Measurements from ENCODE around the gene SDK1. TPM values are rescaled to one million over a fixed set of nuclear protein-coding genes. Genes with fewer than 3 reads are reported as not detected.

Gene SDK1
- total RNA-seq, 1 donor from 2014 or later = 7.5 TPM

DNA sequence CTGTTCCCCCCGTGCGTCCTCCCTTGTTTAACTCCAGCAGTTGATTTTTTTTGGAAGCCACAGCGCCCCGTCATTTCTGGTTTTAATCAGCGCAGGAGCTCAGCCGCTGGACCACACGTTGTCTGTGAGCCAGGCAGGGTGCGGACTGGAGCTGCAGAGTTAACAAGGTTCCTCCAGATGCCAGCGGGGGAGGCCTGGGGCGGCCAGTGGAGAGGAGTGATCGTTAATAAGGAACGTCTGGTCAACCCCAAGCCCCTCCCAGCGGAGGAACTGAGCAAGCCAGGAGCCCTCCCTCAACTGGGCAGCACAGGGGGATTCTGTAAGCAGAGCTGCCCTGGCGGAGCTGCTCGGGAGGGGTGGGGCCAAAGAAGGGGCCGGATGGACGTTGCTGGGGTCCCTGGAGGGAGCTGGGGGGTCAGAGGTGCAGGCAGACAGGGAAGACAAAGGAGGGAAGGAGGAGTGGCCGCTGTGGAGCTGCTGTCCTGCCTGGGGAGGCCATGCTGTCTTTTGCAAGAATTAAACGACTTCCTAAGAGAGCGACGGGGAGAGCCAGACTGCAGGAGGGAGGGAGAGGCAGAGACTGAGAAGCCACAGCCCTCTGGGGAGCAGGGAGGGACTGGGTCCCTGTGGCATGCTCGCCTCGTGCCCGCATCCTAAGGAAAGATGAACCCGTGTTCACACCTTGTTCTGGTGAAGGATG lies 843.9 kb downstream of the SDK1 start:
- no peak for DNase-seq (ENCODE audit: low spot score)

DNA sequence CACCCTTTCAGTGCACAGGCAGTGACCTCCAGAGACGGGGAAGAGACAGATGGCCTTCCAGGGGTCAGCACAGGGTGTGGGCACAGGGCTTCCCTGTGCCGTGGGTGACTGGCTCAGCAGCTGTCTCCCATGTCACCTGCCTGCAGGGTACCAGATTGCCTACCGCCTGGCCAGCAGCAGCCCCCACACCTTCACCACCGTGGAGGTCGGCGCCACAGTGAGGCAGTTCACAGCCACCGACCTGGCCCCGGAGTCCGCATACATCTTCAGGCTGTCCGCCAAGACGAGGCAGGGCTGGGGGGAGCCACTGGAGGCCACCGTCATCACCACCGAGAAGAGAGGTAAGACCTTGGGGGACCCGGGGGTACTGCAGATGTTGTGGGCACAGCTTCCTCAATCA lies 844.5 kb downstream of the SDK1 start:
- DNase-seq (ENCODE audit: low spot score) = no peak

DNA sequence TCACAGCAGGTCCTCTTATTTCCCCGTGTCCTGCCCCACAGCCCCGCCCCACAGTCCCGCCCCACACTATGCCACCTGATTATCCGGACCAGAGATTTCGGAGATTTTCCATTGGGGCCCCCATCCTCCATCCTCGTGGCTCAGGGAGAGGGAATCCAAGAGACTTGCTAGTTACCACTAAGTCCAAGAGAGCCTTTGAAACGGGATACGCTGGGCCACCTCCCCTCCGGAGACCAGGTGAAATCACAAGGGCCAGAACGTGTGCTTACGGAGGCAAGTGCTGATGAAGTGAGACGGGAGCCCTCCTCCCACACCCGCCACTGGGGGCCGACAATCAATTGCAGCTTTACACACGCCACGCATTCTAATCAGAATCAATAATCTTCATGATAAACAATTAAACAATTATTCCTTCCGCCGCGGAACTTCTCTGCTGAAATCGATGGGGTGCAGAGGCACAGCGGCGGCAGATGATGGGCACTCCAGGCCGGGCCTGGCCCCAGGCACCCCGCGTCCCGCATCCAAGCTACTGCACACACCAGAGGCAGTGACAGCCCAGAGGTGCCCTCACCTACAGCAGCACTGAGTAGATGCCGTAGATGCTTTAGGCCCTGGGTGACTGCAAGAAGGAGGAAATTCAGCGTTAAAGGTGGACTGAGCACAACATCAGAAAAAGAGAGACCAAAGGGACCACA lies 847.0 kb downstream of the SDK1 start:
- DNase-seq (ENCODE audit: low spot score) = no peak

DNA sequence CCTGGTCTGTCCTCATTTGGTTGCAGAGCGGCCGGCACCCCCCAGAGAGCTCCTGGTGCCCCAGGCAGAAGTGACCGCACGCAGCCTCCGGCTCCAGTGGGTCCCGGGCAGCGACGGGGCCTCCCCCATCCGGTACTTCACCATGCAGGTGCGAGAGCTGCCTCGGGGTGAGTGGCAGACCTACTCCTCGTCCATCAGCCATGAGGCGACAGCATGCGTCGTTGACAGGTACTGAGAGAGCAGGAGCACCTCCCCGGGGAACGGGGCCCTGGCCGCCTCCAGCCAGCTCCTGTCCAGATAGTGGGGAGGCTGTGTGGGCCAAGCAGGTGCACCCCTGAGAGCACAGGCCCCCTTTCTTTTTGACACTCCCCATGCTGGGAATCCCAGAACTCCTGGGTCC lies 848.2 kb downstream of the SDK1 start:
- DNase-seq (ENCODE audit: low spot score) = no peak

DNA sequence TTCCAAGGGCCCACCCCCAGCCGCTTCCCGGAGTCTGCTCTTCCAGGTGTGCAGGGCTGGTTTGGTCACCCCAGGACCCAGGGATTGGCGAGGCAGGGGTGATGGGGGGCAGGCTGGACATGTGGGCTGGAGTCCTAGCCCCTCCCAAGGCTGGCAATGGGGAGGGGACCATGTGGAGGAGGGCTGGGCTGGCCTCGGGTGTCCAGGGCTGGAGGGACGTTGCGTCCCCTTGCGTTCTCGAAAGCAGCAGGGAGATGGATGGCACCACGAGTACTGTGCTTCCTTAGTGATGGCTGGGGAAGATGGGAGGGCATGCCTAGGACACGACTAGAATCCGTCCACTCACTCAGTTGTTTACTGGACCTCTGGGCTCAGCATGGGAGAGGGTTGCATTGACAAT lies 848.6 kb downstream of the SDK1 start:
- no peak for DNase-seq (ENCODE audit: low spot score)

DNA sequence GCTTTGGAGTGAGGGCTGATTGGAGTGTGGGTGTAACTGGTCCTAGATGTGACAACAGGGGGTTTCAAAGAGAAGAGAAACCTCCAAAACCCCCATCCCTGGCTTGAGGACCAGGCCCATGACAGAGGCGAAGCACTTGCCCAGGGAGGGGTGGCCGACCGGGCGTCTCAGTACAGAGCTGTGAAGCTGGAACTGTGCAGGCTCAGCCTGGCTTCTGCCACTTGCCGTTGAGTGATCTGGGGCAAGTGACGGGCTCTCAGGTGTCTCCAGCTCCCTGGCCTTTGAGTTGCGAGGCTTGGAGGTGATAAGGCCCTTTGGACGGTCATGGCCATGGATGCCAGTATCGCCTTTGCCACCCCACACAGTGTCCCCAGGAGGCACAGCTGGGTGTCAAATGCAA lies 849.7 kb downstream of the SDK1 start:
- DNase-seq (ENCODE audit: low spot score) = no peak

DNA sequence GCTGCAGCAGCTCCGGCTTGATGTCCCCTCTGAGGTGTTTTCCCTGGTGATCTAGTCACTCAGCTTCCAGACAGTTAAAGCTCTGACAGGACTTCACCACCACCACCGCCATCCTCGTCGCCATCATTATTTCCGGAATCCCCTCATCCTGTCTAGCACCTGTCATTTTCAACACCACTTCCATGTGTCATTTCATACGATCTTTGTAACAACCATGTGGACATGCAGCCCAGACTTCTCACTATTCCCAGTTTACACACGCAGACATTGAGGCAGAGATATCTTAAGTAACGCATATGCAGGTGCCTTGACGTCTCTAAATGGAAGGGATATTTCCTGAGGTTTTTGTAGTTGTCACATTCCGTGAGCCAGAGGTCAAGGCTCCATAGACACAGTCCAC lies 850.5 kb downstream of the SDK1 start:
- no peak for DNase-seq (ENCODE audit: low spot score)

DNA sequence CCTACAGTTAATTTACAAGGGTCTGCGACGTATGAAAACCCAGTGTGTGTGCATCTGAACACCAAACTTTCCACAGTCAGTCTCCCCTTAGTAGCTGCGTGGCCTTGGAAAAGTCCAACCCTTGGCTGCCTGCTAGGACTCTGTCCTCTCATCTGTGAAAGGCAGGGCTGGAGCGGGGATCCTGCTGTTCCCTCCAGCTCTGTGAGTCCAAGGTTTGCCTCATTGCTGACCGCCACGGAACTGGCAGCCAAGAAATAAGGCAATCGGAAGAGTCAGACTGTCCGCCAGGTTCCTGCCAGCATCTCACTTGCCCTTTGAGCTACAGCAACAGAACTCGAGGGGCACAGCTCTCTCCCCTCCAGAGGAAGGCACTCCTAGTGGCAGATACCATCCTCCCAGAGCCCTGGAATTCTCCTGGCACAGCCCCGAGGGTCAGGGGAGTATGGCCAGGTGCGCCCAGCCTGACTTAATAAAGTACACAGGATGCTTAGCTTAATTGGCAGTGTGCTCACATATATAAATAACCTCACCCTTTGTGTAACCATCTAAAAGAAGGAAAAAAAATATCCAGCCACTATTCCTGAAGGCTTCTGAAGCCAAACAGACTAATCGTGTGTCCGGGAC lies 851.0 kb downstream of the SDK1 start:
- no peak for DNase-seq (ENCODE audit: low spot score)

DNA sequence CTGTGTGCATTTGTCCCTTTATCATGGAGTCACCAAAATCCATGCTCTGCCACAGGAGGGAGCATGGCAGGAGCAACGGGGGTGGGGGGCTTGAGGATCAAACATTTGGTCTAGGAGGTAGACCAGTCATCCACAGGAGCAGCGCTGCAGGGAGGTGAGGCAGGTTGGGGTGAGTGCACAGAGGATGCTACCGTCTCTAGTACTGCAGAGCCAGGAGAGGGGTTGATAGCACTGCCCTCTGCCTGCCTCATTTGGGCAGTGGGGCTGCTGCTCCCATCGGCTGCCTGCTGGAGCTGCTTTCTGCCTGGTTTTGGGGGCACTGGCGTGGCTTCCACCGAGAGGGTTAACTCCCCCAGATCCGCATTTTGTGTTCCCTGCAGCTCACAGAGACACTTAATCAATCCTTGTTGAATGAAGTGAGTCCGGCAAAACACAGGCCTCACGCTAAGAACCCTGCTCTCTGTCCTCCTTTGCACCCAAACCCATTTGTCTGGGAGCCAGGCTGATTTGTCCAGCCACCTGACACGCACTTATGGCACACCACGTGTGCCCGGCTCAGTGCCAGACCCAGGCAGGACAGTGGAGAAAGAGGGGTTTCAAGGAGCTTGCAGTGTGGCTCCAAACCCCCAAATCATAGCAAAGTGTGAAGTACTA lies 854.0 kb downstream of the SDK1 start:
- DNase-seq (ENCODE audit: low spot score) = no peak

DNA sequence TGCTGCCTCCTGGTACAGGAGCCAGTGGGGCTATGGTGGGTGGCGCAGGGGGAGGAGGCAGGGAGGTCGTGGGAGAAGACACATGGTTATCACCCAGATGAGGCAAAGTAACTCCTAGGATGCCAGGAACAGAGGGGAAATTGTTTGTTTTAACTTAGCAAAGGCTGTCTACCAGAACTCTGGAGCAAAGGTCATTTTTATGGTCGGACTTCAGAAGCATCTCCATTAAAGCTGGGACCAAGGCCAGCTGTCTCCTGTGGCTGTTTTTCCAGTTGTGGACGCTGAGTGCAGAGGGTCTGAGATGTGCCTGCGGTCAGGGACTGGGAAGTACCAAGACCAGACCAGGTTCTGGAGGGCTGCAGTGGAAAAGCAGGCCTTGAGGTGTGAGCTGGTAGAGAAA lies 855.1 kb downstream of the SDK1 start:
- no peak for DNase-seq (ENCODE audit: low spot score)

DNA sequence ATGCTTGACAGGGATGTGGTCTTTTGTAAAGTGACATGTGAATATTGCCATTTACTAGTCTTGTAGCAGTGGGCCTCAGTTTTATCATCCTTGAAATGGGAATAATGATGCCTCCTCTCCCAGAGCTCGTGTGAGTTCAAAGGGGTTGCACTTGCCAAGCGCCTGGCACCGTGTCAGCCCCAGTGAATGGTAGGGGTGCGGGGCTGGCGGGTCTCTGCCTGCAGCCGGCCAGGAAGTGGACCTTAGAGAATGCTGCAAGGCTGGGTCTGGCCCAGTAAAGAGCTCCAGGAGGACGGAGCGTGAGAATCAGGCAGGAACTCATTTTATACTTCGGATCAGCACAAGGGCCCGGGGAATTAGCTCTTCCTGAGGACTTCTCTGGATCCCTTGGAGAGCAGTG lies 856.6 kb downstream of the SDK1 start:
- DNase-seq (ENCODE audit: low spot score) = no peak

DNA sequence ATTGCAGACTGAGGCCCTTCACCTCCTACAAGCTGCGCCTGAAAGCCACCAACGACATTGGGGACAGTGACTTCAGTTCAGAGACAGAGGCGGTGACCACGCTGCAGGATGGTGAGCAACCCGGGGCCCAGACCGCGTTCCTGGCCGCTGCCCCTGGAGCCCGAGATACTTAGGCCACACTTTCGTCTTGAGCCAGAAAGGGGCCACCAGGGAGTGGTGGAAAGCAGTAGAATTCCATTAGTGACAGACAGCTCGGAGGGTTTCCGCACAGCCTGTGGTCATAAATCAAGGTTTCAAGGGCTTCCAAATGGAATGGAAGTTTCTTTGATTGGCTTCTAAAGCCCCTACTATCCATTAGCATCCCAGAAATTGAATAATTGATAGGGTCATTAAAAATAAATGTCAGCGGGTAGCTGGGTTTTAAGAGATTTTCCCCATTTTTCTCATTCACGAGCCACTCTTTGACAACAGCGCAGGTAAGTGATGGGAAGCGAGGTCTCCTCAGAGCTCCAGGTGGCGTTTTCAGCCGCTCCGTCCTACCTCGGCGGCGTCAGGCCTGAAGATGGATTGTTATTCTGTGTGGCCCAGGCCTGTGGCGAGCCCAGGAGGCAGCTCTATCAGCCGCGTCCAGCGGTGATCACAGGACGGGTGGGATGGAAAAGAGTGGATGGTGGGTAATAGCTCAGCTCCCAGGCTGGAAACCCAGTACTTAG lies 857.5 kb downstream of the SDK1 start:
- DNase-seq (ENCODE audit: low spot score) = no peak

DNA sequence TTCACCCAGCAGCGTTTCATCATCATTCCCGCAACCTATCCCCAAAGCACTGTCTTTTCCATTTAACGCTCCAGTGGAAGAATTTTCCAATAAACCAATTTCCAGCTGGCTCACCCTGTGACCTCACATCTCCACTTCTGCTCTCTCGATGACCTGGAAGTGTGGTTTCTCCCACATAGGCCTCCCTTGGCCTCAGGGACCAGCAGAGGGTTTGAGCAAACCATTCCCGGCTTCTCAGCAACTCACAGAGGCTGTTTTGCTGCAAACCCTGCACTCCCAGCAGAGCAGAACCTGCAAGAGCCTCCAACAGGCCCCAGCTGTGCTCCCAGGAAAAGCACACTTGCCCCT lies 858.1 kb downstream of the SDK1 start:
- no peak for DNase-seq (ENCODE audit: low spot score)

DNA sequence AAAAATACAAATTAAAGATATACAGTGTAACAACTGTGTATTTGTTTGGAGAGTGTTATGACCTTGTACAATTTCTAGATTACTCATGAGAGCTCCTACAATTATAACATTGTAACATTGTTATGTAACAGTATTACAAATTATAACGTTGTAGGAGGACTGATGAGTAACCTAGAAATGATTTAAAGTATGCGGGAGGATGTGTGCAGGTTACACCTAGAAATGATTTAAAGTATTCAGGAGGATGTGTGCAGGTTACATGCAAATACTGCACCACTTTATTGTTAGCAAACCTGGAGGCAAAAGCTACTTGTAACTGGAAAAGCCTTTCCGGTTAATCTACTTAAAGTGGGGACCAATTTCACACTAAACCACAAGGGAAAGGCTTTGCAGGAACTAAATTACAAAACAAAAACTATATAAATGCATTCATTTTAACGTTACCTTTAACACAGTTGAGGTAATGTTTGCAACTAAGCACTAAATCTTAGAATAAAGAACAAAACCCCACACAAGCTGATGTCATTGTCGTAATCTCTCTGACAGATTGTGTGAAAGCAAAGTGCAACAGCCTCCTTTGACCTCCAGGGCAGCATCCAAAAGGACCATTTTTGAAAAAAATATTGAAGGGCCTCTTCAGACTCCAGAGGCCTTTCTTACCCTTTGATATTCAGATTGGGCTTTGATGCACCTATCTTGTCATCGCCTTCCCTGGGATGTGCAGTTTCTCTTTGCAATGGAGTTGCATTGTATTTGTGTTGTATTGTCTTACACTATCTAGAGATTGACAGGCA lies 858.9 kb downstream of the SDK1 start:
- DNase-seq (ENCODE audit: low spot score) = no peak

DNA sequence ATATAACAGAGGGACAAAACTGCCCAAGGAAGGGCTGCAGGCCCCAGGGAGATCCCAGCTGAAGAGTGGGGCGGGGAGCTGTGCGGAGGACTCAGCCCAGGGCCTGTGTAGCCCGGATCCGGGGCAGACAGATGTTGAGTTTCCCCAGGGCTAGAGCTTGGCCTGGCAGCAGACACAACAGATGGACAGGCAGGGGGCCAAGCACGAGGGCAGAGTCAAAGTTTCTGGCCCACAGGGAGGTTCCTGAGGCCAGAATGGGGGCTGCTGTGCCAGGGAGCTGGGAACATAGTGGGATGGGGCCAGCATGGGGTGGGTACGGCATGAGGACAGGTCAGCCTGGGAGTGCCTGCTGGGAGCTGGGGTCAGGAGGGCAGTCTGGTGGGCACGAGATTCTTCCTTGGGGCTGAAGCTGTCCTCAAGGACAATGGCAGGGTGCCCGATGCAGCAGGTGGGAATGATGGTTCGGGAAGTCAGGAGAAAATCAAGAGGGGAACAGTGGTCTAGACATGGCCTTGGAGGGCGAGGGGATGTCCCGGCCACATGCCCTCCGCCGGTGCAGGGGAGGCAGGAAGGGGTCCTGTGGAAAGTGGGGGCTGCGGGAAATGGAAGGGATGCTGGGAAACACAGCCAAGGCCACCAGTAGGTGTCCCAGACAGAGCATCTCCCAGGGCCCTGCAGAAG lies 862.0 kb downstream of the SDK1 start:
- no peak for DNase-seq (ENCODE audit: low spot score)

DNA sequence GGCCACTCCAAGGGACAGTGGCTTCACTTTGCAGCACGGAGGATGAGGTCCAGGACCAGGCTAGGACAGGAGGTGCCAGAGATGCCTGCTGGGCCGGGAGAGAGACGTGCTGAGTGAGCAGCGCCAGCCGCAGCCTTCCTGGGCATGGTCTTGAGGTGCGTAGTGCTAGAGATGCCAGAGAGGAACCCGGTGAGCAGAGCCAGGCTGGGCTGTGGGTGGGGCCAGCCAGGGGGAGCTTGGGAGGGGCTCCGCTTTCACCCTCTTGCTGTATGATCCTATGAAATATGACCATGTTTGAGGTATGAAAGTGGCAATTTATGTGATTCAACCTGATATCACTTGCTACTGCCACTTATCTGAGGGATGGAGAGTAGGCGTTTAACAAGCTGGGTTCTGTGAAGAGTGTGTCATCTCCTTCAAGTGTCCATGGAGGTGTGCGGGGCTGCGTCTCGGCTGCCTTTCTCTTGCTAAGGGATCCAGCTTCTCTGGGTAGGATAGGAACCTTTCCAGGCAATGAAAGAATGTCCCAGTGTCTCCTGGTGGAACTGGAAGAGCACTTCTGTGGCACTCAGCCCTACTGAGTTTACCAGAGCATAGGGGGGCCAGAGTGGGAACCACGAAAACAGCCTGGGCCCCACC lies 862.6 kb downstream of the SDK1 start:
- DNase-seq (ENCODE audit: low spot score) = no peak

DNA sequence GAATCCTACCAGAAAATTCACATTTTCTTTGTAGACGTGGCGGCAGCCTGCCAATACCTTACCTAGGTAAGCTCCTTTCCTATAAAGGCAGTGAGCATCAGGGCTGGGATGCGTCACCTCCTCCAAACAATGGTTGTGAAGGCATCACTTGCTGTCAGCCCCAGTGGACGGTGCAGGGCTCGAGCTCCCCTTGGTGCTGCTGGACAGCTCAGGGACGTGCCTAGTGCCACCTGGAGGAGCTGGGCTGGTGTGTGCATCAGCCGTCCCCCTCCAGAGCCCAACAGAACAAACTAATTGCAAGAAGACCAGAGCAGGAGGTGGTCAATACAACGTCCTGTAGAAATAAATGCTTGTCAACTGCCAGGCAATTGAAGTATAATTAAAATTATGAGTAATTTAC lies 863.5 kb downstream of the SDK1 start:
- DNase-seq (ENCODE audit: low spot score) = no peak

DNA sequence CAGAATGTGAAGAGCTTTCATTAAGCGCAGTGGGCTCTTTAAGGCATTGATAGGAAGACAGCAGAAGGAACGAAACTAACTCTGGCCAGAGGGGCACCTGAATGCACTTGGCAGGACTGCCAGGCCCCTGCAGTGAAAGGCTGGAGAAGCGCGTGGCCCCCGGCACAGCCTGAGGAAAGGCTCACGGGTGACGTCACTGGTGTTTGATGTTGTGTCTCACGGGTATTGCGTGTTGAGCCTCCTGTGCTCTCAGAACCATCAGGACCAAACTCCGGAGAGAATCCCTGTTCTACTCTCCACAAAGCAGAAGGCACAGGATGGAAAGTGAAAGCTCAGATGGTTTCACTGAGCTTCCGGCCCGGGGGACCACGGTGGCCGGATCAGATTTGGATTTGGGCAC lies 865.3 kb downstream of the SDK1 start:
- DNase-seq (ENCODE audit: low spot score) = no peak

DNA sequence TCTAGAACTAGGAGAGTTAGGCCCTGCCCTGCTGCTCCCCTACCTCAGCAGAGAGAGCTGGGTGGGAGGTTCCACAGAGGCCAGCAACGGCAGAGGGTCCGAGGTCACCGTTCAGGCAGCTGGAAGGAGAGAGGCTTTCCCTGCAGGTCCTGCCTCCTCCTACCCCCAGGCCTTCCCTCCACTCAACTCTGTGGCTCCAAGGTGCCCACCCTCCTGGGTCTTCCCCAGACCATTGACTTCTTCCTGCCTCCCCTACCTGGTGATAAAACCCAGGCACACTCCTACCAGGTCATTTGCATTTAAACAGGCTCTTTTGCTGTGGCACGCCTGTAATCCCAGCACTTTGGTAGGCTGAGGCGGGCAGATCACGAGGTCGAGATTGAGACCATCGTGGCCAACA lies 865.8 kb downstream of the SDK1 start:
- DNase-seq (ENCODE audit: low spot score) = no peak

DNA sequence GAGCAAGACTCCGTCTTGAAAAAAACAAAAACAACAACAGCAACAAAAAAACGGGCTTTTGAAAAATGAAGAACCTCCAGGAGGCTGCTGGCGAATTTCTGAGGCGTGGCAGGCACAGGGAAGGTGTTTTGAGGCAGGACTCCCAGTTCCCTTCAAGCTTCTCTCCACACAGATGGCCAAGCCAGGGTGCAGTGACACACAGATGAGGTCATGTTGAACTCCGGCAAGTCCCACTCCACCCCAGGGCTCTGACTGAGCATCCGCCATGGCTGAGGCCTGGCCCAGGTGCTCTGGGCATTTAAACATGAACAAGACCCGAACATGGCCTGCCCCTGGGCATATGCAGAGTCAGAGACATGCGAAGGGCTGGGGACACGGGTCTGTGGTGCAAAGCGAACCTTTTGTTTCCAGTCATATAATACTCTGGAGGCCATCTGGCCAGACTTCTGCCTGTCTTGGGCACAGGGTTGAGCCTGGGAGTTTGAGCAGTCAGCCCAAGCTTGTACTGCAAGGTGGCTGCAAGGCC lies 866.4 kb downstream of the SDK1 start:
- DNase-seq (ENCODE audit: low spot score) = no peak

Measured in mesenteric fat pad (tissue), 1 donor.